K562 (cell line): ENCODE data around the gene MEF2D. TPM values are rescaled to one million over a fixed set of nuclear protein-coding genes. Genes with fewer than 3 reads are reported as not detected.

Source experiments
- ATAC-seq: fragments of 200-7000 bp; cut with Tn5 transposase; 3 replicates; pipeline ENCODE4 v1.9.1; 2020; ENCODE audit warnings: moderate library complexity
- BruUV-seq: library from RNA; stranded (reverse); fragments of 400-500 nt; replicated peaks from 2 replicates; lab custom pipeline; 2021; lab: Mats Ljungman, UMichigan
- CTCF ChIA-PET: fragments of 300-600 bp; formaldehyde crosslinking; extraction: SDS; loops from one replicate; lab custom pipeline; 2021; ENCODE audit warnings: low intra/inter-chr PET ratio; lab: Yijun Ruan, JAX
- POLR2A ChIA-PET: fragments of 300-600, 350-650 bp; sonication (Branson Sonifier 250); formaldehyde crosslinking; extraction: SDS; loops from one replicate; lab custom pipeline; 2021; ENCODE audit warnings: antibody characterized with exemption, inconsistent platforms; lab: Yijun Ruan, JAX
- DNase-seq, 4 experiments: peaks; one replicate each; pipeline versions ENCODE4 v3.0.0 to v3.0.0-alpha.2; 2011 to 2018; ENCODE audit warnings: low spot score in 3 of 4, mixed read lengths in 3 of 4; ENCODE audit errors: extremely low read depth in 1 of 4
- FAIRE-seq: peaks from 2 replicates; lab custom pipeline; 2011; peaks lifted over from hg19 to GRCh38; lab: Jason Lieb, UNC
- H2AFZ ChIP-seq: 2 replicates; pipeline ENCODE4 v1.6.0; 2011; ENCODE audit warnings: low read depth, low read length, control low read depth, inconsistent platforms
- H3K27ac ChIP-seq: fragments of 200-600 bp; 3 replicates; pipeline ENCODE4 v1.8.0; 2011; ENCODE audit warnings: low read depth, mild to moderate bottlenecking, control low read depth, inconsistent platforms, low read length, moderate library complexity, mixed read lengths; ENCODE audit errors: extremely low read depth
- H3K27me3 ChIP-seq, 2 experiments: fragments of 300-600 bp in 1 of 2; 2 replicates in 1 of 2; 3 replicates in 1 of 2; pipeline versions ENCODE4 v1.6.0 to v1.8.0; 2011; ENCODE audit warnings: inconsistent platforms in 2 of 2, low read length in 2 of 2, mild to moderate bottlenecking in 1 of 2, mixed read lengths in 1 of 2, moderate library complexity in 1 of 2; ENCODE audit not compliant: control insufficient read depth in 2 of 2, insufficient read depth in 2 of 2
- H3K36me3 ChIP-seq: fragments of 300-600 bp; 3 replicates; pipeline ENCODE4 v1.8.0; 2011; ENCODE audit warnings: mild to moderate bottlenecking, low read length, inconsistent platforms; ENCODE audit not compliant: control insufficient read depth, insufficient read depth
- H3K4me1 ChIP-seq, 2 experiments: fragments of 200-600 bp in 1 of 2; replicated peaks in 1 of 2; 2 replicates in 1 of 2; 3 replicates in 1 of 2; pipeline versions ENCODE4 v1.5.1 to v1.8.0; 2011; ENCODE audit warnings: inconsistent platforms in 2 of 2, low read length in 2 of 2, mild to moderate bottlenecking in 1 of 2, mixed read lengths in 1 of 2, moderate library complexity in 1 of 2; ENCODE audit not compliant: control insufficient read depth in 2 of 2, insufficient read depth in 2 of 2
- H3K4me2 ChIP-seq: 2 replicates; pipeline ENCODE4 v1.6.1; 2011; ENCODE audit warnings: low read length, control low read depth, inconsistent platforms, mixed read lengths; ENCODE audit not compliant: insufficient read depth
- H3K4me3 ChIP-seq: fragments of 200-600 bp; sonication (generic), shearing (Covaris generic); 2 replicates; pipeline ENCODE4 v1.5.1; 2016; ENCODE audit warnings: control low read depth, inconsistent platforms
- H3K79me2 ChIP-seq: fragments of 200-600 bp; 3 replicates; pipeline ENCODE4 v1.8.0; 2011; ENCODE audit warnings: low read length, inconsistent platforms; ENCODE audit not compliant: control insufficient read depth, insufficient read depth
- H3K9ac ChIP-seq, 2 experiments: 2 replicates each; pipeline versions ENCODE4 v1.6.0 to v1.6.1; 2011; ENCODE audit warnings: low read depth in 2 of 2, low read length in 2 of 2, control low read depth in 1 of 2, inconsistent platforms in 1 of 2, mild to moderate bottlenecking in 1 of 2, mixed read lengths in 1 of 2; ENCODE audit not compliant: insufficient read depth in 1 of 2
- H3K9me1 ChIP-seq: one replicate; pipeline ENCODE4 v1.6.0; 2011; ENCODE audit warnings: inconsistent platforms, mild to moderate bottlenecking, low read length, moderate library complexity; ENCODE audit not compliant: control insufficient read depth, insufficient read depth
- H3K9me3 ChIP-seq: replicated peaks from 2 replicates; pipeline ENCODE4 v1.5.1; 2011; ENCODE audit warnings: low read depth, low read length, inconsistent platforms; ENCODE audit not compliant: control insufficient read depth, insufficient read depth
- H4K20me1 ChIP-seq: replicated peaks from 2 replicates; pipeline ENCODE4 v1.6.1; 2011; ENCODE audit warnings: low read length, inconsistent platforms, mixed read lengths; ENCODE audit not compliant: control insufficient read depth, insufficient read depth
- ATF7 ChIP-seq: fragments of 450-650 bp; IDR thresholded peaks from 2 replicates; pipeline ENCODE4 v1.7.1; 2014; ENCODE audit warnings: mild to moderate bottlenecking, moderate library complexity
- CBFB ChIP-seq: sonication (generic); formaldehyde crosslinking; IDR thresholded peaks from 2 replicates; pipeline ENCODE4 v1.4.0; 2020; ENCODE audit warnings: mild to moderate bottlenecking, missing genetic modification reagents
- FOSL1 ChIP-seq: fragments of 200-800 bp; sonication (Bioruptor generic); conservative IDR thresholded peaks from 2 replicates; pipeline ENCODE4 v1.6.1; 2016; ENCODE audit warnings: missing genetic modification characterization, missing compliant biosample characterization
- GATAD2B ChIP-seq: fragments of 450-650 bp; IDR thresholded peaks from 2 replicates; pipeline ENCODE4 v1.6.1; 2017; ENCODE audit warnings: mild to moderate bottlenecking, borderline replicate concordance
- JUN ChIP-seq, 2 experiments: sonication (generic) in 1 of 2; formaldehyde crosslinking in 1 of 2; IDR thresholded peaks; 2 replicates each; pipeline versions ENCODE4 v1.6.1 to v1.8.0; 2012 to 2022; ENCODE audit warnings: borderline replicate concordance in 2 of 2, mild to moderate bottlenecking in 2 of 2, improper control_type of control experiment in 1 of 2, low read depth in 1 of 2, low read length in 1 of 2, missing genetic modification reagents in 1 of 2
- JUND ChIP-seq, 2 experiments: IDR thresholded peaks; 2 replicates in 1 of 2; 3 replicates in 1 of 2; pipeline ENCODE4 v1.6.1; 2011; ENCODE audit warnings: borderline replicate concordance in 2 of 2, low read depth in 2 of 2, low read length in 2 of 2, improper control_type of control experiment in 1 of 2, missing biosample characterization in 1 of 2, missing genetic modification characterization in 1 of 2, missing genetic modification reagents in 1 of 2
- PHF8 ChIP-seq: fragments of 200-600 bp; sonication (generic); IDR thresholded peaks from 2 replicates; pipeline ENCODE4 v1.6.1; 2012; ENCODE audit warnings: mixed run types, mild to moderate bottlenecking, inconsistent platforms, low read length, moderate library complexity, borderline replicate concordance
- SPI1 ChIP-seq: IDR thresholded peaks from 2 replicates; pipeline ENCODE4 v1.6.1; 2011; ENCODE audit warnings: low read depth, low read length, control low read depth, borderline replicate concordance
- WGBS: fragments of 100-300 bp; shearing (Covaris generic); methylation state at CpG from one replicate; pipeline ENCODE4 v1.1.6; 2016; ENCODE audit warnings: low coverage, mixed read lengths; ENCODE audit not compliant: insufficient coverage; ENCODE audit errors: missing lambda C conversion rate; 5-methylcytosine and 5-hydroxymethylcytosine counted together
- in situ Hi-C: fragments of 300-500 bp; cut with MboI; formaldehyde crosslinking; loops from 4 replicates; pipeline ENCODE4 v1.15.0; 2018; ENCODE audit warnings: inconsistent platforms, mixed read lengths
- intact Hi-C: fragments of 100-400 bp; cut with micrococcal nuclease; formaldehyde crosslinking; loops from 2 replicates; pipeline ENCODE4 v1.14.2; 2022
- polyA plus RNA-seq, 8 experiments: library from polyadenylated mRNA; depleted of rRNA in 4 of 8; stranded (reverse) in 5 of 8; unstranded in 3 of 8; fragments of >200 nt; fragmentation: Nextera tagmentation in 2 of 8; fragmentation: Illumina TruSeq in 1 of 8; extraction: Ambion mirVana in 2 of 8; extraction: Trizol in 1 of 8; gene quantifications; 2 replicates each; pipeline versions ENCODE4 v1.2.1 to v1.2.3, GENCODE V29; 2011 to 2014; ENCODE audit warnings: inconsistent platforms in 1 of 8, missing spikeins in 1 of 8
- total RNA-seq, 7 experiments: library from RNA; depleted of rRNA in 6 of 7; stranded (reverse); fragments of >200 nt in 6 of 7; fragmentation: Illumina TruSeq in 2 of 7; extraction: Trizol in 2 of 7; gene quantifications; 2 replicates each; pipeline versions ENCODE4 v1.2.1 to v1.2.3, GENCODE V29; 2011 to 2021; ENCODE audit warnings: low replicate concordance in 1 of 7
- TF ChIP-seq, protein P1 (sequence below): fragments of 250-450 bp; sonication (Bioruptor Pico); IDR thresholded peaks from 2 replicates; pipeline ENCODE4 v1.8.0; 2022; ENCODE audit warnings: moderate library complexity, mild to moderate bottlenecking, inconsistent platforms
- TF ChIP-seq, protein P2 (sequence below), 2 experiments: fragments of 450-650 bp in 1 of 2; sonication (generic) in 1 of 2; formaldehyde crosslinking in 1 of 2; IDR thresholded peaks in 1 of 2; conservative IDR thresholded peaks in 1 of 2; 2 replicates each; pipeline versions ENCODE4 v1.6.1 to v1.8.1; 2016 to 2023; ENCODE audit warnings: mild to moderate bottlenecking in 2 of 2, moderate library complexity in 2 of 2, inconsistent platforms in 1 of 2, missing genetic modification reagents in 1 of 2
- TF ChIP-seq, protein P3 (sequence below): sonication (generic); formaldehyde crosslinking; IDR thresholded peaks from 2 replicates; pipeline ENCODE4 v1.8.1; 2023; ENCODE audit warnings: mild to moderate bottlenecking, missing genetic modification reagents

MEF2D gene
- total and polyA plus RNA-seq, 9 of the 15 experiments (the other 6 are each of a cell fraction or from before 2014, with no cell fraction given) = 0.10 to 19.5 (median 2.6) TPM

DNA sequence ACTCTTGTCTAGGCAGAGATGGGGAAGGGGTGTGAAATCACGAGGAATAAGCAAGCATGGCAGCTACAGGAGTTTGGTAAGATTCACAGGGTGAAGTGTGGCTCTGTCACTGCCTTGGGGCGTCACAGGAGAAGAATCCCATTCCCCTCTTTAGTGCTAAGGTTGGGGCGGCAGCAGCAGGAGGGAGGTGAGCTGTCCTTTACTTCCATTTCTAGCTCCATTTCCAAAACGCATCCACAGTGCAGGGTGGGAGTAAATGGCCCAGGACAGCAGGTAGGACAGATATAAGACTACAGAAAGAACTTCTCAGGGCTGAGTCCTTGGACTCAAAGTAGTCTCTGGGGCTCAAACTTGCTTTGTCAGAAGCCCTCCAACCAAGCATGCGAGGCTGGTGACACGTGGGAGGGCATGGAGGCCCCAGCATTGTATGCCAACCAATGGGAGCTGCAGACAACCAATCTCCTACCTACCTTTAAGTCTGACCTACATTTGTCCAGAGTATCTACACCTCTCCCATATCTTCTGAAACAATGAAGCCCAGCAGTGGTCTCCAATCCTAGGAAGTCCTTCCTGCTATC, 8.5 kb downstream of the MEF2D start (continued):
- TF ChIP-seq, protein P1, sequence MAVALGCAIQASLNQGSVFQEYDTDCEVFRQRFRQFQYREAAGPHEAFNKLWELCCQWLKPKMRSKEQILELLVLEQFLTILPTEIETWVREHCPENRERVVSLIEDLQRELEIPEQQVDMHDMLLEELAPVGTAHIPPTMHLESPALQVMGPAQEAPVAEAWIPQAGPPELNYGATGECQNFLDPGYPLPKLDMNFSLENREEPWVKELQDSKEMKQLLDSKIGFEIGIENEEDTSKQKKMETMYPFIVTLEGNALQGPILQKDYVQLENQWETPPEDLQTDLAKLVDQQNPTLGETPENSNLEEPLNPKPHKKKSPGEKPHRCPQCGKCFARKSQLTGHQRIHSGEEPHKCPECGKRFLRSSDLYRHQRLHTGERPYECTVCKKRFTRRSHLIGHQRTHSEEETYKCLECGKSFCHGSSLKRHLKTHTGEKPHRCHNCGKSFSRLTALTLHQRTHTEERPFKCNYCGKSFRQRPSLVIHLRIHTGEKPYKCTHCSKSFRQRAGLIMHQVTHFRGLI = no peak
- TF ChIP-seq GATAD2B = no peak; the same call in 1 of the 2 replicates

DNA sequence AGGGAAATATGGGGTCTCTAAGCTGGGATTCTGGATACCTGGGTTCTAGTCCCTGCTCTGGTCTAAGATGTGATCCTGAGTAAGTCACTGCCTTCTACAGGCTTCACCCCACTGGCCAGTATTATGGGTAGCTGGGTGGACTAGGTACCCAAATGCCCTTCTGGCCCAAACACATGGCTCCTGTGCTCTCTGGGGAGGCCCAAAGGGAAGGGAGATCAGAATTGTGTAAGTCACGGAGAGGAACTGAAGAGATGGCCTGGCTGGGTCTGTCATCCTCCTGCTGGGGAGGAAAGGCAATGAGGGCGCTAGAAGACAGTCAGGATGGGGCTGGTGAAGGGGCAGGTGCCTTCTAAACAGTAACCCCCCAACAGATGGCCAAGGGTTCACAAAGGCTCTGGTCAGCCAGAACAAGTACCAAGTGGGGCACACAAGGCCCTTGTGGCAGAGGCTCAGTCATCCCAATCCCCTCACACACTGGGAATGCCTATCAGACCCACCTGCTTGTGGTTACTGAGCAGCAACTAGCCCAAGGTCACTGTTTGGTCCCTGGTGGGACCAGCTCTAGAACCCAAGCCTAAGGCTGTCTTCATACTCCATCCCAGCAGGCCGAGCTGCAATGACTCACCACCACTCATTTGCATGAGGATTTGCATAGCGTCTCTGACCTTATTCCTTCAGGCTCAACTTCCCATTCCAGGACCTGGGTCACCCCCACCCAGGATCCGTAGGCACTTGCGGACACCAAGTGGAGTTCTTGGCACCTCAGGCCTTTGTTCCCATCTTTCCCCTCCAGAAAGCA, 9.2 kb downstream of the MEF2D start:
- Histone ChIP-seq H4K20me1 (peaks cover 45% of the 10 kb centered on the region), H3K4me1 (peaks cover 68 to 74% of the 10 kb centered on the region in 2 experiments), H3K9ac (peak overlapping the region; percentile 8 to 27; a peak in 2 of 4 replicates), H3K4me3 (no peak overlapping the region), H3K36me3 (peaks cover 10% of the 10 kb centered on the region; the same call in 2 of the 3 replicates), H3K27me3 (no peaks in the 10 kb centered on the region), H3K27ac (peak overlapping the region; percentile 71), H3K9me3 (no peaks in the 10 kb centered on the region), H3K4me2 (peak overlapping the region; percentile 45; the same call in 1 of the 2 replicates), H3K9me1 (peaks cover 21% of the 10 kb centered on the region), H3K79me2 (peaks cover 95% of the 10 kb centered on the region), H2AFZ (no peak overlapping the region)
- ATAC-seq (peak; percentile 55), DNase-seq (peak in 2 of 4 experiments; percentile 50 to 52), FAIRE-seq (peak; percentile 79)
- in situ Hi-C loops = no loop called here
- POLR2A ChIA-PET = interaction anchor here (0.5 to 7.3 kb wide), 11 partner anchors 8 to 100 kb away, joined by 3 to 62 read pairs (median 3); partner anchors contain the start of genes MEF2D and NAXE
- WGBS = 59% methylated on average over 6 of the region's 6 CpGs
- intact Hi-C loops = no loop called here
- CTCF ChIA-PET = no interaction called here
- no TSS peak for BruUV-seq
- no peak for TF ChIP-seq PHF8
- 0 out of 2 replicates have a peak, but pooled peaks have one; percentile 54 for TF ChIP-seq CBFB (CRISPR knock-in tag)
- TF ChIP-seq, protein P2, sequence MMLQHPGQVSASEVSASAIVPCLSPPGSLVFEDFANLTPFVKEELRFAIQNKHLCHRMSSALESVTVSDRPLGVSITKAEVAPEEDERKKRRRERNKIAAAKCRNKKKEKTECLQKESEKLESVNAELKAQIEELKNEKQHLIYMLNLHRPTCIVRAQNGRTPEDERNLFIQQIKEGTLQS (IDR thresholded peaks at IDR 0.05) = peak; percentile 81
- TF ChIP-seq, protein P2 (CRISPR knock-in tag; conservative IDR thresholded peaks at IDR 0.05) = no peak
- TF ChIP-seq SPI1 = 0 out of 2 replicates have a peak, but pooled peaks have one; percentile 27
- TF ChIP-seq JUND (IDR thresholded peaks at IDR 0.05; ENCODE audit: borderline replicate concordance, low read depth, low read length) = peak; percentile 84
- TF ChIP-seq JUND (tag; IDR thresholded peaks at IDR 0.05; ENCODE audit: borderline replicate concordance, low read depth, low read length) = peak; percentile 69; the same call in 1 of the 3 replicates
- TF ChIP-seq FOSL1 = peak; percentile 57
- no peak for TF ChIP-seq ATF7
- TF ChIP-seq, protein P3, sequence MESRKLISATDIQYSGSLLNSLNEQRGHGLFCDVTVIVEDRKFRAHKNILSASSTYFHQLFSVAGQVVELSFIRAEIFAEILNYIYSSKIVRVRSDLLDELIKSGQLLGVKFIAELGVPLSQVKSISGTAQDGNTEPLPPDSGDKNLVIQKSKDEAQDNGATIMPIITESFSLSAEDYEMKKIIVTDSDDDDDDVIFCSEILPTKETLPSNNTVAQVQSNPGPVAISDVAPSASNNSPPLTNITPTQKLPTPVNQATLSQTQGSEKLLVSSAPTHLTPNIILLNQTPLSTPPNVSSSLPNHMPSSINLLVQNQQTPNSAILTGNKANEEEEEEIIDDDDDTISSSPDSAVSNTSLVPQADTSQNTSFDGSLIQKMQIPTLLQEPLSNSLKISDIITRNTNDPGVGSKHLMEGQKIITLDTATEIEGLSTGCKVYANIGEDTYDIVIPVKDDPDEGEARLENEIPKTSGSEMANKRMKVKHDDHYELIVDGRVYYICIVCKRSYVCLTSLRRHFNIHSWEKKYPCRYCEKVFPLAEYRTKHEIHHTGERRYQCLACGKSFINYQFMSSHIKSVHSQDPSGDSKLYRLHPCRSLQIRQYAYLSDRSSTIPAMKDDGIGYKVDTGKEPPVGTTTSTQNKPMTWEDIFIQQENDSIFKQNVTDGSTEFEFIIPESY (CRISPR knock-in tag) = peak; percentile 79; the same call in 1 of the 2 replicates
- 0 out of 2 replicates have a peak, but pooled peaks have one; percentile 42 for TF ChIP-seq JUN (IDR thresholded peaks at IDR 0.05; ENCODE audit: borderline replicate concordance, low read depth, low read length)
- no peak for TF ChIP-seq JUN (CRISPR knock-in tag; IDR thresholded peaks at IDR 0.05; ENCODE audit: borderline replicate concordance)
